ENCODE measurements around the gene RUNX2.

The RUNX2 gene

DNA sequence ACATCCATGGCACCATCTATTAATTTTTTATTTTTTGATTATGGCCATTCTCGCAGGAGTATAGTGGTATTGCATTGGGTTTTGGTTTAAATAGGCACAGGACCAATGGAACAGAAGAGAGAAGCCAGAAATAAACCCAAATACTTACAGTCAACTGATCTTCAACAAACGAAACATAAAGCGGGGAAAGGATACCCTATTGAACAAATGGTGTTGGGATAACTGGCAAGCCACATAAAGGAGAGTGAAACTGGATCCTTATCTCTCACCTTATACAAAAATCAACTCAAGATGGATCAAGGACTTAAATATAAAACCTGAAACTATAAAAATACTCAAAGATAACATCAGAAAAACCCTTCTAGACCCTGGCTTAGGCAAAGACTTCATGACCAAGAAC lies 25.3 kb upstream of the RUNX2 start:
- TF ChIP-seq CREB1 (IDR thresholded peaks at IDR 0.05; ENCODE audit: low read depth) = no peak
- no peak for TF ChIP-seq ZBTB7A (IDR thresholded peaks at IDR 0.05; ENCODE audit: low read depth)
- no peak for TF ChIP-seq RAD21 (IDR thresholded peaks at IDR 0.05; ENCODE audit: low read depth)
- no peak for TF ChIP-seq TCF12 (IDR thresholded peaks at IDR 0.05; ENCODE audit: low read depth)
- no peak for TF ChIP-seq USF1 (IDR thresholded peaks at IDR 0.05)
- TF ChIP-seq TEAD4 (IDR thresholded peaks at IDR 0.05) = no peak
- TF ChIP-seq TAF1 (IDR thresholded peaks at IDR 0.05; ENCODE audit: low read depth) = no peak
- no peak for TF ChIP-seq YY1 (IDR thresholded peaks at IDR 0.05; ENCODE audit: low read depth)
- TF ChIP-seq REST (IDR thresholded peaks at IDR 0.05; ENCODE audit: low read depth) = no peak

- TF ChIP-seq TAF1 (IDR thresholded peaks at IDR 0.05; ENCODE audit: low read depth) (no peak), EGR1 (IDR thresholded peaks at IDR 0.05) (no peak), TEAD4 (IDR thresholded peaks at IDR 0.05) (no peak), CREB1 (IDR thresholded peaks at IDR 0.05; ENCODE audit: low read depth) (no peak), NFIC (IDR thresholded peaks at IDR 0.05) (no peak), FOXM1 (IDR thresholded peaks at IDR 0.05; ENCODE audit: borderline replicate concordance, low read depth) (no peak), YY1 (IDR thresholded peaks at IDR 0.05; ENCODE audit: low read depth) (no peak), TCF12 (IDR thresholded peaks at IDR 0.05; ENCODE audit: low read depth) (no peak), ZBTB7A (IDR thresholded peaks at IDR 0.05; ENCODE audit: low read depth) (no peak), REST (IDR thresholded peaks at IDR 0.05; ENCODE audit: low read depth) (no peak), USF1 (IDR thresholded peaks at IDR 0.05) (no peak), EP300 (IDR thresholded peaks at IDR 0.05; ENCODE audit: borderline replicate concordance) (no peak), RAD21 (IDR thresholded peaks at IDR 0.05; ENCODE audit: low read depth) (no peak), CEBPB (IDR thresholded peaks at IDR 0.05) (no peak)
- TF ChIP-seq, protein P1, sequence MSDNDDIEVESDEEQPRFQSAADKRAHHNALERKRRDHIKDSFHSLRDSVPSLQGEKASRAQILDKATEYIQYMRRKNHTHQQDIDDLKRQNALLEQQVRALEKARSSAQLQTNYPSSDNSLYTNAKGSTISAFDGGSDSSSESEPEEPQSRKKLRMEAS (IDR thresholded peaks at IDR 0.05) = no peak
Measured at GRCh38 chr6:45305546-45305945, 22.6 kb upstream of the RUNX2 start.

DNA sequence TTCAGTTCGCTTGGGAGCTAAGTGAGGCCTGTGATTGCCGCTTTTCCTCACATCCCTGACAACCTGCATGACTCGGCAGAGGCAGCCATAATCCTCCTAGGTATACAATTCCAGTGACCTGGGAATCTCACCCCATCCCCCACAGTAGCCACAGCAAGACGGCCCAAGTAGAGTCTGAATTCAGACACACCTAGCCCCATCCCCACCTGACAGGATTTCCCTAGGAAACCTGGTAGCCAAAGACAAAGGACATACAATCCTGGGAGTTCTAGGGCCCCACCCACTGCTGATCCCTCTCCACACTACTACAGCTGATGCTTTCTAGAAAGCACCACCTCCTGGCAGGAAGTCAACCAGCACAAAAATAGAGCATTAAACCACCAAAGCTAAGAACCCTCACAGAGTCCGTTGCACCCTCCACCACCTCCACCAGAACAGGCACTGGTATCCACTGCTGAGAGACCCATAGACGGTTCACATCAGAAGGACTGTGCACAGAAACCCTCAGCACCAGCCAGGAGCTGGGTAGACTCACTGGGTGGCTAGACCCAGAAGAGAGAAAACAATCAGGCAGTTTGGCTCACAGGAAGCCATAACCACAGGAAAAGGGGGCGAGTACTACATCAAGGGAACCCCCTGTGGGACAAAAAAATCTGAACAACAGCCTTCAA lies 17.9 kb upstream of the RUNX2 start:
- TF ChIP-seq NFIC (IDR thresholded peaks at IDR 0.05) = no peak
- TF ChIP-seq YY1 (IDR thresholded peaks at IDR 0.05; ENCODE audit: low read depth) = no peak

GRCh38 chr6:45314146-45314545 lies 14.0 kb upstream of the RUNX2 start:
- no peak for TF ChIP-seq REST (IDR thresholded peaks at IDR 0.05; ENCODE audit: low read depth)
- no peak for TF ChIP-seq EP300 (IDR thresholded peaks at IDR 0.05; ENCODE audit: borderline replicate concordance)
- no peak for TF ChIP-seq YY1 (IDR thresholded peaks at IDR 0.05; ENCODE audit: low read depth)
- no peak for TF ChIP-seq EGR1 (IDR thresholded peaks at IDR 0.05)
- no peak for TF ChIP-seq USF1 (IDR thresholded peaks at IDR 0.05)
- no peak for TF ChIP-seq RAD21 (IDR thresholded peaks at IDR 0.05; ENCODE audit: low read depth)

- TF ChIP-seq RAD21 (IDR thresholded peaks at IDR 0.05; ENCODE audit: low read depth) = no peak
- TF ChIP-seq EGR1 (IDR thresholded peaks at IDR 0.05) = no peak
- TF ChIP-seq TAF1 (IDR thresholded peaks at IDR 0.05; ENCODE audit: low read depth) = no peak
- TF ChIP-seq EP300 (IDR thresholded peaks at IDR 0.05; ENCODE audit: borderline replicate concordance) = no peak
- TF ChIP-seq ZBTB7A (IDR thresholded peaks at IDR 0.05; ENCODE audit: low read depth) = no peak
Measured at GRCh38 chr6:45320349-45320748, 7.8 kb upstream of the RUNX2 start.
